Gastrocnemius medialis (tissue), 4 donors: ENCODE data around the gene TCAF1. TPM values are rescaled to one million over a fixed set of nuclear protein-coding genes. Genes with fewer than 3 reads are reported as not detected.

ENCODE experiments used
- ATAC-seq, 2 donors: fragments of 150-250 bp; one replicate each; pipeline ENCODE4 v1.9.1; 2016
- DNase-seq, 2 donors: peaks; one replicate each; pipeline ENCODE4 v3.0.0-alpha.2; 2019
- H3K27ac ChIP-seq, 4 donors: fragments of 200-600 bp; sonication (generic); 1 replicate in 1 of 4; 2 replicates in 3 of 4; pipeline ENCODE4 v1.5.1; 2016 to 2018; ENCODE audit warnings: mild to moderate bottlenecking in 2 of 4, moderate library complexity in 1 of 4
- H3K27me3 ChIP-seq, 3 donors: fragments of 200-600 bp; sonication (generic) in 2 of 3; 1 replicate in 1 of 3; 2 replicates in 2 of 3; pipeline versions ENCODE4 v1.5.1 to v1.6.0; 2016 to 2019; ENCODE audit warnings: mild to moderate bottlenecking in 1 of 3, moderate library complexity in 1 of 3
- H3K36me3 ChIP-seq, 2 donors: fragments of 200-600 bp; sonication (generic) in 1 of 2; one replicate each; pipeline ENCODE4 v1.5.1; 2017 to 2018
- H3K4me1 ChIP-seq, 2 donors: fragments of 200-600 bp; sonication (generic) in 1 of 2; one replicate each; pipeline ENCODE4 v1.5.1; 2016 to 2017; ENCODE audit warnings: mild to moderate bottlenecking in 2 of 2
- H3K4me3 ChIP-seq, 4 donors: fragments of 200-600 bp; sonication (generic) in 3 of 4; 1 replicate in 1 of 4; 2 replicates in 3 of 4; pipeline ENCODE4 v1.5.1; 2016 to 2019; ENCODE audit warnings: mild to moderate bottlenecking in 2 of 4
- H3K9me3 ChIP-seq, 3 donors: fragments of 200-600 bp; sonication (generic) in 2 of 3; 1 replicate in 1 of 3; 2 replicates in 2 of 3; pipeline ENCODE4 v1.5.1; 2016 to 2019
- CTCF ChIP-seq, 5 experiments: fragments of 450-650 bp in 3 of 5; fragments of 200-600 bp in 2 of 5; sonication (generic) in 2 of 5; IDR thresholded peaks in 4 of 5; conservative IDR thresholded peaks in 1 of 5; 1 replicate in 4 of 5; 2 replicates in 1 of 5; pipeline ENCODE4 v1.5.1; 2016 to 2019; ENCODE audit warnings: antibody characterized with exemption in 5 of 5, mild to moderate bottlenecking in 3 of 5, moderate library complexity in 3 of 5
- POLR2A ChIP-seq, 2 donors: fragments of 450-650 bp; IDR thresholded peaks; one replicate each; pipeline ENCODE4 v1.6.1; 2017; ENCODE audit warnings: antibody characterized with exemption in 2 of 2, mild to moderate bottlenecking in 2 of 2, moderate library complexity in 2 of 2
- in situ Hi-C, 4 donors: fragments of 200-750 bp; cut with MboI; loops; one replicate each; pipeline versions ENCODE4 v1.15.0 to v1.8.0; 2017; ENCODE audit warnings: low sequenced_read_pairs in 4 of 4
- intact Hi-C: fragments of 100-400 bp; cut with DNase I; formaldehyde crosslinking; loops from one replicate; pipeline ENCODE4 v1.15.1; 2023; ENCODE audit warnings: low total_unique reads
- total RNA-seq, 4 donors: library from RNA; depleted of rRNA; stranded (reverse); fragments of >200 nt; gene quantifications; one replicate each; pipeline versions ENCODE4 v1.1.0 to v1.2.3, GENCODE V29; 2016

Gene TCAF1
- total RNA-seq, 4 donors from 2014 or later = 31.4 to 43.0 (median 32.9) TPM

GRCh38 chr7:143938379-143939243, 36.6 kb upstream of the TCAF1 start:
- DNase-seq (no peak), ATAC-seq (no peak)
- no peak overlapping the region for H3K27ac ChIP-seq
- intact Hi-C loops = no loop called here
- no peaks in the 10 kb centered on the region for H3K9me3 ChIP-seq
- H3K4me1 ChIP-seq = no peaks in the 10 kb centered on the region
- H3K27me3 ChIP-seq = no peaks in the 10 kb centered on the region
- H3K4me3 ChIP-seq = no peak overlapping the region
- in situ Hi-C loops = no loop called here
- no peaks in the 10 kb centered on the region for H3K36me3 ChIP-seq
- TF ChIP-seq POLR2A (IDR thresholded peaks at IDR 0.05) (no peak), CTCF (IDR thresholded peaks at IDR 0.05 in 4 of 5, conservative IDR thresholded peaks at IDR 0.05 in 1 of 5) (no peak)

GRCh38 chr7:143936087-143937009, 34.4 kb upstream of the TCAF1 start:
- Histone ChIP-seq H3K27me3 (no peaks in the 10 kb centered on the region), H3K27ac (no peak overlapping the region), H3K4me1 (no peaks in the 10 kb centered on the region), H3K36me3 (no peaks in the 10 kb centered on the region), H3K4me3 (no peak overlapping the region), H3K9me3 (no peaks in the 10 kb centered on the region)
- DNase-seq (no peak), ATAC-seq (no peak)
- intact Hi-C loops = no loop called here
- TF ChIP-seq CTCF (IDR thresholded peaks at IDR 0.05 in 4 of 5, conservative IDR thresholded peaks at IDR 0.05 in 1 of 5) = no peak
- TF ChIP-seq POLR2A (IDR thresholded peaks at IDR 0.05) = no peak
- in situ Hi-C loops = no loop called here

DNA sequence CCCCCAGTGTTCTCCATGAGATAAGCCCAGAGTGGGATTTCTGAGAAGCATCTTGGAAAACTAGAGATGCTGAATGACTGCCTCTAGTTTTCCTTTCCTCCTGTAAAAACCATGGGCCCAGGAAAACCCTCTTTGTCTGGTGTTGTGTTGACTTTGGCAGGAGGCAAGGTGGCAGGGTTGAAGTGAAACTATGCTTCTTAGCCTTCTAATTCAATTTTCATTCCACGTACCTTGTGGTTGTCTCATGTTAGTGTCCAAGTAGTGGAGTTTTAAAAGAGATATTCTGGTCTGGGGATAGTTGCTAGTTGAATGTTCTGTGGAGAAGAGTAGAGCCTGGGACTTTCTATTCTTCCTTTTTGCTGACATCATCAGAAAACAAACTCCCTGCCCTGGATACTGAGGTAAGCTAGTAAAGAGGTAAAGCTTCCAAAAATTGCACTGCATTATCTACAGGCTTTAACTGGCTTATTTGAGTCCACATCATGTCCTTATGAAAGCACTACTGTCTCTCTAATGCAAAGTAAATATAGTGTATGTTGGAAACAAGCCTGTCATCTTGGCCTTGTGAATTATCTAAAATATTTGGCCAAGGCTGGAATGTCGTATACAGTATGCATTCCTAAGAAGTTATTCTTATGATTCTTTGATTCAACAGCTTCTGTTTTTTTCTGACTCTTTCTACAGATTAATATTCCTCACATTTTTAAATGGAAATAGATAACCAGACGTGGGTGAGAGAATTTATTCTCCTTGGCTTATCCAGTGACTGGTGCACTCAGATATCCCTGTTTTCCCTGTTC, 32.8 kb upstream of the TCAF1 start, which contains the start of gene OR2F2:
TSS of gene OR2F2 (plus strand) at position 708 of the 800 bp plus-strand sequence. CDS start at position 708, 0 bp downstream.
- Histone ChIP-seq H3K4me3 (no peak within 1 kb of the TSS), H3K27me3 (no peaks in the 10 kb centered on the region), H3K27ac (no peak within 1 kb of the TSS), H3K4me1 (no peaks in the 10 kb centered on the region), H3K36me3 (no peaks in the 10 kb centered on the region), H3K9me3 (no peaks in the 10 kb centered on the region)
- TF ChIP-seq POLR2A (IDR thresholded peaks at IDR 0.05) (no peak), CTCF (IDR thresholded peaks at IDR 0.05 in 4 of 5, conservative IDR thresholded peaks at IDR 0.05 in 1 of 5) (no peak)
- intact Hi-C loops = no loop called here
- DNase-seq (no peak), ATAC-seq (no peak)
- in situ Hi-C loops = no loop called here

- DNase-seq (no peak), ATAC-seq (no peak)
- Histone ChIP-seq H3K4me3 (no peak overlapping the region), H3K36me3 (no peaks in the 10 kb centered on the region), H3K27ac (no peak overlapping the region), H3K9me3 (no peaks in the 10 kb centered on the region), H3K4me1 (no peaks in the 10 kb centered on the region), H3K27me3 (no peaks in the 10 kb centered on the region)
- in situ Hi-C loops = no loop called here
- TF ChIP-seq CTCF (IDR thresholded peaks at IDR 0.05 in 4 of 5, conservative IDR thresholded peaks at IDR 0.05 in 1 of 5) = no peak
- TF ChIP-seq POLR2A (IDR thresholded peaks at IDR 0.05) = no peak
- intact Hi-C loops = no loop called here
Measured at GRCh38 chr7:143931739-143932138, 29.8 kb upstream of the TCAF1 start.
